HEK293 (cell line): Measurements from ENCODE around the gene GNPTAB.

Experiments used
- MZF1 ChIP-seq: fragments of 450-650 bp; formaldehyde crosslinking; IDR thresholded peaks from 2 replicates; pipeline ENCODE4 v1.5.1; 2017; ENCODE audit warnings: missing biosample characterization, missing genetic modification characterization, borderline replicate concordance
- YY1 ChIP-seq: fragments of 450-650 bp; formaldehyde crosslinking; IDR thresholded peaks from 2 replicates; pipeline ENCODE4 v1.5.1; 2018; ENCODE audit warnings: missing biosample characterization, missing genetic modification characterization
- ZNF133 ChIP-seq: fragments of 450-650 bp; formaldehyde crosslinking; IDR thresholded peaks from 2 replicates; pipeline ENCODE4 v1.5.1; 2016; ENCODE audit warnings: missing biosample characterization, missing genetic modification characterization
- ZNF174 ChIP-seq: fragments of 450-650 bp; formaldehyde crosslinking; IDR thresholded peaks from 2 replicates; pipeline ENCODE4 v1.5.0; 2017; ENCODE audit warnings: missing biosample characterization, mild to moderate bottlenecking, missing genetic modification characterization
- ZNF175 ChIP-seq: fragments of 450-650 bp; formaldehyde crosslinking; IDR thresholded peaks from 2 replicates; pipeline ENCODE4 v1.5.1; 2016; ENCODE audit warnings: missing biosample characterization, missing genetic modification characterization
- ZNF335 ChIP-seq: fragments of 450-650 bp; formaldehyde crosslinking; conservative IDR thresholded peaks from 2 replicates; pipeline ENCODE4 v1.5.1; 2016; ENCODE audit warnings: missing biosample characterization, missing genetic modification characterization
- ZNF629 ChIP-seq: fragments of 450-650 bp; formaldehyde crosslinking; IDR thresholded peaks from 2 replicates; pipeline ENCODE4 v1.5.1; 2017; ENCODE audit warnings: missing biosample characterization, missing genetic modification characterization
- TF ChIP-seq, protein P1 (sequence below): fragments of 450-650 bp; formaldehyde crosslinking; IDR thresholded peaks from 2 replicates; pipeline ENCODE4 v1.5.1; 2016; ENCODE audit warnings: missing biosample characterization, missing genetic modification characterization

DNA sequence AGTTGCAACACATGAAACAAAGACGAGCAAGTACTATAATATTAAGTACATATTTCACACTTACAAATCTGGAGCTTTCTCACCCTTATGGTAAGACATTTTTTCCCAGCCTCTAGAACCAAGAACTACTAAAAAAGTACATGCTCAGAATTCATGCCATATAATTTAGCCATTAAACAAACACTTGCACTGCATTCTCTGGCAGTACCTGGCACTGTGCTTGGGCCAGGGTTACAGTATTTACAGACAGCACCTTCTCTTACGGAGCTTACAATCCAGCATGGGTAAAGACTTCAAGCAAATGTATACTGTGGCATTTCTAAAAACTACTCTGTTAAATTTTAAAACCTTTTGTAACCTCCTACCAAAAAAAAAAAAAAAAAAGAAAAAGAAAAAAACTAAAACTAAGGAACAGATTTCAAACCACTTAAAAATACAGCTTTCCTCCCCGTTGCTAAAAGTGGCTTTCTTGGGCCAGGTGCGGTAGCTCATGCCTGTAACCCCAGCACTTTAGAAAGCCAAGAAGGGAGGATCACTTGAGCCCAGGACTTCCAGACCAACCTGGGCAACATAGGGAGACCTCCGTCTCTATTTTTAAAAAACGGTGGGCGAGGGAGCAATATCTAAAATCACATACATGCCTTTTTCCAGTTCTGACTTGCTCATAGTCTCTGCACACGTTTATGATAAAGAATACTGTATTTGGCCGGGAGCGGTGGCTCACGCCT is 956 bp downstream of the GNPTAB start:
- TF ChIP-seq, protein P1, sequence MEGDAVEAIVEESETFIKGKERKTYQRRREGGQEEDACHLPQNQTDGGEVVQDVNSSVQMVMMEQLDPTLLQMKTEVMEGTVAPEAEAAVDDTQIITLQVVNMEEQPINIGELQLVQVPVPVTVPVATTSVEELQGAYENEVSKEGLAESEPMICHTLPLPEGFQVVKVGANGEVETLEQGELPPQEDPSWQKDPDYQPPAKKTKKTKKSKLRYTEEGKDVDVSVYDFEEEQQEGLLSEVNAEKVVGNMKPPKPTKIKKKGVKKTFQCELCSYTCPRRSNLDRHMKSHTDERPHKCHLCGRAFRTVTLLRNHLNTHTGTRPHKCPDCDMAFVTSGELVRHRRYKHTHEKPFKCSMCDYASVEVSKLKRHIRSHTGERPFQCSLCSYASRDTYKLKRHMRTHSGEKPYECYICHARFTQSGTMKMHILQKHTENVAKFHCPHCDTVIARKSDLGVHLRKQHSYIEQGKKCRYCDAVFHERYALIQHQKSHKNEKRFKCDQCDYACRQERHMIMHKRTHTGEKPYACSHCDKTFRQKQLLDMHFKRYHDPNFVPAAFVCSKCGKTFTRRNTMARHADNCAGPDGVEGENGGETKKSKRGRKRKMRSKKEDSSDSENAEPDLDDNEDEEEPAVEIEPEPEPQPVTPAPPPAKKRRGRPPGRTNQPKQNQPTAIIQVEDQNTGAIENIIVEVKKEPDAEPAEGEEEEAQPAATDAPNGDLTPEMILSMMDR (tag by site-specific recombination), result no peak
- 0 out of 2 replicates have a peak, but pooled peaks have one; percentile 12 for TF ChIP-seq MZF1 (tag by site-specific recombination)
- TF ChIP-seq ZNF629 (tag by site-specific recombination), result no peak
- TF ChIP-seq ZNF335, result peak; percentile 62; the same call in 1 of the 2 replicates
- TF ChIP-seq ZNF174 (tag by site-specific recombination), result no peak
- no peak for TF ChIP-seq YY1
- TF ChIP-seq ZNF175 (tag by site-specific recombination), result no peak
- TF ChIP-seq ZNF133 (tag by site-specific recombination), result no peak
